ENCODE measurements around the gene CSGALNACT2.

CSGALNACT2 gene

GRCh38 chr10:43230101-43230908 lies 92.1 kb downstream of the CSGALNACT2 start:
- DNase-seq: peak; percentile 5

GRCh38 chr10:43230909-43231522 lies 92.8 kb downstream of the CSGALNACT2 start:
- DNase-seq: peak; percentile 11

- DNase-seq: peak; percentile 23
Measured at GRCh38 chr10:43231523-43232078, 93.4 kb downstream of the CSGALNACT2 start.

GRCh38 chr10:43233601-43234430 lies 95.6 kb downstream of the CSGALNACT2 start:
- peak; percentile 7 for DNase-seq

- DNase-seq: no peak
Measured at GRCh38 chr10:43234471-43235041, 96.3 kb downstream of the CSGALNACT2 start.

Data from femur (tissue), 1 donor.